Measurements from ENCODE around the gene IFNA21. TPM values are rescaled to one million over a fixed set of nuclear protein-coding genes. Genes with fewer than 3 reads are reported as not detected.
A peak's percentile ranks its signal among the peaks of the same experiment; 100 is the strongest.
"Not testable (repeated sequence)": the region's sequence is repeated elsewhere in the genome, so short reads cannot be mapped to it uniquely, and the experiment has no call there.

Gene IFNA21
- not detected for polyA plus RNA-seq (ENCODE audit: insufficient read length in 10 of 10)
- long read RNA-seq, donor 1, result 0 reads
- long read RNA-seq, donor 2, result 0 reads
- long read RNA-seq, donor 3, result 0 reads
- long read RNA-seq, donor 4, result 0 reads
- long read RNA-seq, donor 5, result 0 reads
- long read RNA-seq, donor 6, result 0 reads
- long read RNA-seq, donor 7, partial matches to known transcripts, result 0 of 1 reads
- long read RNA-seq, donor 7, other reads (novel, unspliced or antisense), result 0 of 1 reads
- long read RNA-seq, donor 8, result 0 reads
- long read RNA-seq, donor 9, result 0 reads

GRCh38 chr9:21166560-21166959 is at the start of gene IFNA21:
Gene IFNA21 (minus strand): TSS chr9:21166660. CDS start chr9:21166612, 48 bp downstream.
- not testable (repeated sequence) for DNase-seq

- not testable (repeated sequence) for DNase-seq
These were observed 47.2 kb upstream of the IFNA21 start for GRCh38 chr9:21213411-21214326.

GRCh38 chr9:21212160-21212559 is 45.7 kb upstream of the IFNA21 start:
- not testable (repeated sequence) for DNase-seq

- DNase-seq, result not testable (repeated sequence)
These were observed 44.3 kb upstream of the IFNA21 start for GRCh38 chr9:21210782-21211181.

GRCh38 chr9:21210311-21210710 is 43.9 kb upstream of the IFNA21 start:
- DNase-seq, result no peak

DNA sequence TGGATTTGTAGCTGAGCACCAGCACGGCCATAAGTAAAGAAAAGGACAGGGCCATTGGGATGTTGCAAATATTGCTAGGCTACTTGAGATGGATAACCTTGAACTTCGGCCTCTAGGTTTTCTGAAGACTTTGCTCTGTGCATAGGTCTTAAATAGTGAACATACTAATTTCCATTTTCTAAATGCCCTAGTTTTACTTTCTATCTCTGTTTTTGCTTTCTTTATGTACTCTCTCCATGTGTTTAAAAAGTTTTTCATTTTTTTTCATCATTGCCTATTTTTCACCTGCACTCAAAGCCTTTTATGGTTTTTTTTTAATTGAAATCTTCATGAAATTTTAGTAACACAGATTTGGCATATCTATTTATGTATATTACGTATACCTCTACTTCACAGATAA is 40.6 kb upstream of the IFNA21 start, which contains the start of gene IFNA10:
Gene IFNA10, minus strand, starts transcription at position 101 of the 400 bp plus-strand sequence. Its CDS starts 46 bp downstream, at position 55.
- DNase-seq, result not testable (repeated sequence)

GRCh38 chr9:21205204-21205603 is 38.7 kb upstream of the IFNA21 start:
- no peak for DNase-seq

GRCh38 chr9:21202105-21202504 is 35.6 kb upstream of the IFNA21 start, which contains the start of gene IFNA7:
Gene IFNA7 (minus strand): TSS chr9:21202205. CDS start chr9:21202165, 40 bp downstream.
- not testable (repeated sequence) for DNase-seq

DNA sequence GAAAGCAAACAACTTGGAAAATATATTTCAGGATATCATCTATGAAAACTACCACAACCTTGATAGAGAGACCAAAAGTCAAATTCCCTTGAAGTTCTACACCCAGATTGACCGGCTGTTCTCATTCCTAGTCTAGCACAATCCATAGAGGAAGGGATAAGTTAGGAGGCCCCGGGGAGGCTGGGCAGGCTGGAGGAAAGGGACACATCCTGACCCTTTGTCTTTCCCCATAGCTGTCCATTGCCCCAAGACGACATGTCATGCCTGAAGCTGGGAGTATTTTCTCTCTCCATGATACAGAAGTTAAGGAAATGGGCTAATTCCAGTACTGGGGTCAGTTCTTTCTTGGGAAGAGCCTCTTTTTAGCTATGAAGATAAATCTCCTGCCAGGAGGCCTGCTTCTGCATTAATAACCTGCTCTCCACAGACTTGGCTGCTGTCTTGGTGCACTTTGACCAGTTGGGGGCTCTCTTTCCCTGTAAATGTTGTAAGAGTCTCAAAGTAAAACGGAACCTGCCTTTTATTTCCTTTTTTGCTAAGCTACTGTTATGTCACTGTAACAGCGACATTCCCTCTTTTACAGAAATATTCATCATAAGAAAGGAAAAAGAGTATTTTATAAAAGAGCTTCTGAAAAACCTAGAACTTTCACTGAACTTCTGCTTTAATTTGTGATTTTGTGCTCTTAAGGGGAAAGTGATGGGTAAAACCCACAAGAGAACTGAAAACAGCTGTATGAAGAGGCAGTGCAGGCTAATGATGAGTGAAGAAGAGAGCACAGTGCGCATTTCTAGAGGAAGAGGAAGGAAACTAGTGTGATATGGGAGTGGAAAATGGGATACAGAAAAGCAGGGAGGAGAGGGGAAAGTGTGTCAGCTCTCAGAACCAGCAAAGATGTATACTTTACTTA is 28.7 kb upstream of the IFNA21 start:
- DNase-seq, result peak in 1 of 3 donors; percentile 4

DNA sequence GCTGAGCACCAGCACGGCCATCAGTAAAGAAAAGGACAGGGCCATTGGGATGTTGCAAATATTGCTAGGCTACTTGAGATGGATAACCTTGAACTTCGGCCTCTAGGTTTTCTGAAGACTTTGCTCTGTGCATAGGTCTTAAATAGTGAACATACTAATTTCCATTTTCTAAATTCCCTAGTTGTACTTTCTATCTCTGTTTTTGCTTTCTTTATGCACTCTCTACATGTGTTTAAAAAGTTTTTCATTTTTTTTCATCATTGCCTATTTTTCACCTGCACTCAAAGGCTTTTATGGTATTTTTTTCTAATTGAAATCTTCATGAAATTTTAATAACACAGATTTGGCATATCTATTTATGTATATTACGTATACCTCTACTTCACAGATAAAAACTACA is 21.0 kb upstream of the IFNA21 start, which contains the start of gene IFNA4:
Gene IFNA4, minus strand, starts transcription at position 101 of the 400 bp plus-strand sequence. Its CDS starts 56 bp downstream, at position 45.
- DNase-seq, result not testable (repeated sequence)

- DNase-seq, result peak in 1 of 3 donors; percentile 6
These were observed 16.6 kb upstream of the IFNA21 start for GRCh38 chr9:21182810-21183736.

- no peak for DNase-seq
These were observed 8.2 kb upstream of the IFNA21 start for GRCh38 chr9:21174671-21175070.

DNA sequence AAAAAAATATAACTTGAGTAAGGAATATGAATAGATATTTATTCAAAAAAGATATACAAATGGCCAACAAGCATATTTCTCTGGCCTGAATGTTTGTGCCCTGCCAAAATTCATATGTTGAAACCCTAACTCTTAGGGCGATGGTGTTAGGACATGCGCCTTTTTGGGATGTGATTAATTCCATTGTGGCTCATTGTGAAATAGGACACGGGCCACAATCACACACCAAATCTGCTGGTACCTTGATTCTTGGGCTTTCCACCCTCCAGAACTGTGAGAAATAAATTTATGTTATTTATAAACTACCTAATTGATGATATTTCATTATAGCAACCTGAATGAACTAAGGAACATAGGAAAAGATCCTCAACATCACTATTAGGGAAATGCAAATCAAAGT is 5.7 kb upstream of the IFNA21 start:
- DNase-seq, result no peak

DNA sequence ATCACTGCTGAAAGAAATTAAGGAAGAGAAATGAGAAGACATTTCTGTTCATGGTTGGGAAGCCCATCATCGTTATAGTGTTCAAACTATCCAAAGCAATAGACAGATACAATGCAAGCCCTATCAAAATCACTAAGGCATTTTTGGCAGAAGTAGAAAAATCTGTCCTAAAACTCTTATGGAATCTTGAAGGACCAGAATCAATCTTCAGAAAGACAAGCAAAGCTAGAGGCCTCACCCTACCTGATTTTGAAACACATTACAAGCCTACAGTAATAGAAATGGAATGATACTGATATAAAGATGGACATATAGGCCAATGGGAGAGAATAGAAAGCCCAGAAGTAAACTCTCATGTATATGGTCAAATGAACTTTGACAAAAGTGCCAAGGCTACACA is 4.9 kb upstream of the IFNA21 start:
- no peak for DNase-seq

DNA sequence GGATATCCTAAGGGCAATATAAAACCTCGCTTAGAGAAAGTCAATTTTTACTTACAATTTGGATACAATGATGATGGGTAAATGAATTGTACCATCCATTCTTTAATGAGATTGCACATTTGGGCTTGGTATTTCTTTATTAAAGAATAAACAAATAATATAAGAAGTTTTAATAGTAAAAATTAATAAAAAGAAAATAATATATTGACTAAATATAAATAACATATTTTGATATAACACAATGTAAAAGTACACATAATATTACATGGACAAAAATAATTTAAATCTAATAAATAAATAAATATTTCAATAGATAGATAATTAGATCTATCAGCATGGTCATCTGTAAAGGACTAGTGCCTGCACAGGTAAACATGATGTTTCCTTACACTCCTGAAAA is 944 bp downstream of the IFNA21 start:
- no peak for DNase-seq

DNA sequence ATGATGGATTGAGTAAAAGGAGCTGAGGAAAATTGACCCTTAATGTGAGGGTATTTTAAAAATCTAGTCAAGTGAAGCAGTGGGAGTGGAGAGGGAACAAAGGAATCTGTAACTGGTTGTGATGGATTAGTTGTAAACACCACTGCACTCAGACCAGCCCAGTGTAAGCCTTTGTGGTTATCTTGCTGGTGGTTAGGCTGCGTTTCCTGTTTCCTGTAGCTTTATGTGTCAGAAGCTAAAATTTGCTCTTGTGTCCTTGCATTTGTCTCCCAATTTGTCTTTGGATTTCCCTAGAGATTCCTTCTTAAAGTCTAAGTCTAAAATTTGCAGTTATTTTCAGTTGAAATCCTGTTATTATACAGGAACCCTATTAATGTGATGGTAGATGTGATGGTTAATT is 6.3 kb downstream of the IFNA21 start:
- no peak for DNase-seq

GRCh38 chr9:21155501-21155900 is 11.0 kb downstream of the IFNA21 start:
- DNase-seq, result no peak

DNA sequence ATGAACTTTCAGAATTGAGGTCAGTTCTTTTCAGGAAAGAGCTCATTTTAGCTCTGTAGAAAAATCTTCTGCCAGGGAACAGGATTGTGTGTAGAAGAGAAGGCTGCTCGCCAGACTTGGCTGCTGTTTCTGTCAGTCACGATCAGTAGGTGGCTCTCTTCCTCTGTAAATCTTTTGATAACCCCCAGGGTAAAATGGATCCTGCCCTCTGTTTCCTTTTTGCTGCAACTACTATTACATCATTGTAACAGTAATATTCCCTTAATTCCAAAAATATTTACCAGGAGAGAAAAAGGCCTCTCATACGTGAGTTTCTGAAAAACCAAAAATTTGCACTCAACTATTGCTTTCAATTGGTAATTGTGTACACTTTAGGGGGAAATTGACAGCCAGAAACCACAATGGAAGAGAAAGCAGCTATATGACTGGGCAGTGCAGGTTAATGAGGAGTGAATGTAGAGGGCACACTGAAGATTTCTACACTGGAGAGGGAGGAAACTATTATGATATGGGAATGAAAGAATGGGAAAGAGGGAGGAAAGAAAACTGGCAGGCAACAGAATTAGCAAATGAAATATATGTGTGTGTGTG is 12.3 kb downstream of the IFNA21 start:
- peak in 2 of 3 donors; percentile 14 to 19 for DNase-seq

DNA sequence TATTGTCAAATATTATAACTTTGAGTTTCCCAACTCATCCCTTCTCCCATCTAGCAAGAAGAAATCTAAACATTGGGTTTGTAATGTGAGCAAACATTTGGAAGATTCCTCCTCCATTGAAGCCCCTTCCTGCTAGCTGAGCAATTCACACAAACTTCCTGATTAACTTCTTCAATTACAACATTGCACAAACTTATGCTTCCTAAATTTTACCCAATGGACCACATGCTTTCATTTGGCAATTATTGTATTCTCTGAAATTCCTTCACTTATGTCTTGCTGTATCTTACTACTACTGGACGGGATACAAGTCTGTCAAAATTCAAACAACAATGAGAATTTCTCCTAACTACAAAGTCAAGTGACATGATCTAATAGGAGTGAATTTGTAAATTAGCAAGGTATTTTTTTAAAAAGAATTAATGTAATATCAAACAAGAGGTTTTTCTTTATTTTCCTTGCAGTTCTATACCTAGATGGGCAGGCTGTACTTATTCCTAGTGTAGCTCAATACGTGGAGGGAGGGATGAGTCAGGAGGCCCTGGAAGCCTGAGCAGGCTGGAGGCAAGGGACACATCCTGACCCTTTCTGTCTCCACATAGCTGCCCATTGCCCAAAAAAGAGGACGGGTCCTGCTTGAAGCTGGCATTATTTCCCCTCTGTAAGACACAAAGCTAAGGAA is 13.0 kb downstream of the IFNA21 start:
- DNase-seq, result peak in 2 of 3 donors; percentile 7 to 8

Data from muscle of back (tissue), 13 donors.